Measurements from ENCODE around the gene SLC34A1. TPM values are rescaled to one million over a fixed set of nuclear protein-coding genes. Genes with fewer than 3 reads are reported as not detected.

The SLC34A1 gene
- total and polyA plus RNA-seq, 2 of the 13 experiments (the other 11 are each of a cell fraction or from before 2014, with no cell fraction given), result 0.03 to 0.20 TPM

DNA sequence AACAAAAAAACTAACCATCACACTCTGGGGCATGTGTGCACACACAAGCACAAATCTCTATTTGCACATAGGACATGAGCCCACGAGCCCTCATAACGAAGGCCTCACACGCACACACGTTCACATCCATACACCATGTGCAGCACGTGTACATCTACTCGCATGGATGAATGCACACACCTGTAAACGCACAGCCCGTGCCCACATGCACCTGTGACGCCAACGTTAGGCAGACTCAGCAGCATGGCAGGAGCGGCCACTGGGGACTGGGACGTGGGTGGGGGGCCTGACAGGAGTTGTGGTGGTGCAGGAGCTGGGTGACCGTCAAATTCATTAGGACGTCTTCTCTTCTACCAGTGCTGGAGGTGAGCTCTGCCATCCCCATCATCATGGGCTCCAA is 3.2 kb downstream of the SLC34A1 start (continued):
- TF ChIP-seq, protein P1, sequence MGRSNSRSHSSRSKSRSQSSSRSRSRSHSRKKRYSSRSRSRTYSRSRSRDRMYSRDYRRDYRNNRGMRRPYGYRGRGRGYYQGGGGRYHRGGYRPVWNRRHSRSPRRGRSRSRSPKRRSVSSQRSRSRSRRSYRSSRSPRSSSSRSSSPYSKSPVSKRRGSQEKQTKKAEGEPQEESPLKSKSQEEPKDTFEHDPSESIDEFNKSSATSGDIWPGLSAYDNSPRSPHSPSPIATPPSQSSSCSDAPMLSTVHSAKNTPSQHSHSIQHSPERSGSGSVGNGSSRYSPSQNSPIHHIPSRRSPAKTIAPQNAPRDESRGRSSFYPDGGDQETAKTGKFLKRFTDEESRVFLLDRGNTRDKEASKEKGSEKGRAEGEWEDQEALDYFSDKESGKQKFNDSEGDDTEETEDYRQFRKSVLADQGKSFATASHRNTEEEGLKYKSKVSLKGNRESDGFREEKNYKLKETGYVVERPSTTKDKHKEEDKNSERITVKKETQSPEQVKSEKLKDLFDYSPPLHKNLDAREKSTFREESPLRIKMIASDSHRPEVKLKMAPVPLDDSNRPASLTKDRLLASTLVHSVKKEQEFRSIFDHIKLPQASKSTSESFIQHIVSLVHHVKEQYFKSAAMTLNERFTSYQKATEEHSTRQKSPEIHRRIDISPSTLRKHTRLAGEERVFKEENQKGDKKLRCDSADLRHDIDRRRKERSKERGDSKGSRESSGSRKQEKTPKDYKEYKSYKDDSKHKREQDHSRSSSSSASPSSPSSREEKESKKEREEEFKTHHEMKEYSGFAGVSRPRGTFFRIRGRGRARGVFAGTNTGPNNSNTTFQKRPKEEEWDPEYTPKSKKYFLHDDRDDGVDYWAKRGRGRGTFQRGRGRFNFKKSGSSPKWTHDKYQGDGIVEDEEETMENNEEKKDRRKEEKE (IDR thresholded peaks at IDR 0.05), result no peak
- TF ChIP-seq, protein P2, sequence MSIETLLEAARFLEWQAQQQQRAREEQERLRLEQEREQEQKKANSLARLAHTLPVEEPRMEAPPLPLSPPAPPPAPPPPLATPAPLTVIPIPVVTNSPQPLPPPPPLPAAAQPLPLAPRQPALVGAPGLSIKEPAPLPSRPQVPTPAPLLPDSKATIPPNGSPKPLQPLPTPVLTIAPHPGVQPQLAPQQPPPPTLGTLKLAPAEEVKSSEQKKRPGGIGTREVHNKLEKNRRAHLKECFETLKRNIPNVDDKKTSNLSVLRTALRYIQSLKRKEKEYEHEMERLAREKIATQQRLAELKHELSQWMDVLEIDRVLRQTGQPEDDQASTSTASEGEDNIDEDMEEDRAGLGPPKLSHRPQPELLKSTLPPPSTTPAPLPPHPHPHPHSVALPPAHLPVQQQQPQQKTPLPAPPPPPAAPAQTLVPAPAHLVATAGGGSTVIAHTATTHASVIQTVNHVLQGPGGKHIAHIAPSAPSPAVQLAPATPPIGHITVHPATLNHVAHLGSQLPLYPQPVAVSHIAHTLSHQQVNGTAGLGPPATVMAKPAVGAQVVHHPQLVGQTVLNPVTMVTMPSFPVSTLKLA (IDR thresholded peaks at IDR 0.05), result peak; percentile 44; the same call in 1 of the 2 replicates
- TF ChIP-seq HMG20B (CRISPR knock-in tag; conservative IDR thresholded peaks at IDR 0.05) (no peak), RXRB (CRISPR knock-in tag; IDR thresholded peaks at IDR 0.05; ENCODE audit: borderline replicate concordance) (no peak)

DNA sequence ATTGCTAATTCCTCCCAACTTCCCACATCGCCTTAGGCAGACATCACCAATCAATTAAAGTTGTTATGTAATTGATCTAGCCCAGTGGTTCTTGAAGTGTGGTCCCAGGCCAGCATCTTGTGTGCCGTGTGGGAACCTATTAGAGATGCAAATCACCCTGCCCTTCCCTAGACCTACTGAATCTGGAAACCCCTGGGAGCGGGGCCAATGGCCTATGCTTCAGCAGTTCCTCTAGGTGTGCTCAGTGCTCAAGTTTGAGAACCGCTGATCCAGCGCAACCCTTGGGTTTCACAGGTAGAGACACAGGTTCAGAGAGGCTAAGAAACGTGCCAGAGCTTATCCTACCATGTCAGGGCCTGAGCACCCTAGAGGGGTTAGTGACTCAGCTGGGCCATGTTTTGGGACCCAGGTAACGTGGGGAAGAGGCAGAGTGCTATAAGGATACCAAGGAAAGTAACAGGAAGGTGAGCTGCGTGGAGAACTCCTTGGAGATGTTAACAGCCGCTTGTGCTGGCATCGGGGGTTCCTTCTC is 4.4 kb downstream of the SLC34A1 start:
- FAIRE-seq (no peak), ATAC-seq (no peak), DNase-seq (ENCODE audit: low spot score) (no peak)
- no TSS peak for BruUV-seq (replicated peaks)
- in situ Hi-C loops (cut with HindIII; ENCODE audit: extremely low pct_ligation_motif_present, low pct_unique_long_range_greater_than_20kb), result loop anchor here (5.0 kb wide), 1 partner anchor 69 kb away; no protein-coding TSS in a partner anchor
- 47% methylated on average over 6 of the region's 10 CpGs for WGBS (ENCODE audit: low lambda C conversion rate)
- Histone ChIP-seq H3K4me1 (ENCODE audit: insufficient read depth, low read length) (peaks cover 46% of the 10 kb centered on the region), H3K4me3 (replicated peaks in 1 of 3; ENCODE audit: insufficient read depth in 1 of 3, low read depth in 2 of 3, low read length in 3 of 3) (no peak overlapping the region), H2AFZ (ENCODE audit: low read length) (no peak overlapping the region), H4K20me1 (ENCODE audit: insufficient read depth, low read length) (no peaks in the 10 kb centered on the region), H3K79me2 (ENCODE audit: insufficient read depth, low read length) (no peaks in the 10 kb centered on the region), H3K4me2 (ENCODE audit: low read depth, low read length) (no peak overlapping the region), H3K36me3 (replicated peaks in 1 of 2; ENCODE audit: control insufficient read depth in 1 of 2, insufficient read depth in 2 of 2, low read length in 2 of 2) (no peaks in the 10 kb centered on the region), H3K27me3 (ENCODE audit: control insufficient read depth in 1 of 2, insufficient read depth in 2 of 2, low read length in 2 of 2) (peaks cover 11 to 40% of the 10 kb centered on the region in 2 experiments; a peak in 4 of 5 replicates), H3K9ac (ENCODE audit: insufficient read depth, low read depth, low read length) (0 out of 2 replicates have a peak overlapping the region, but pooled peaks have one; percentile 26), H3K27ac (ENCODE audit: extremely low read length, insufficient read depth, low read length) (no peak overlapping the region), H3K9me3 (ENCODE audit: low read length) (no peaks in the 10 kb centered on the region)
- ChIA-PET POLR2A (interaction anchor here (0.7 to 7.3 kb wide), 7 partner anchors 8 to 301 kb away, joined by 3 to 79 read pairs (median 12); partner anchors contain the start of genes FGFR4 and GRK6), CTCF (ENCODE audit: low intra/inter-chr PET ratio, low total read pairs) (interaction anchor here (2.3 to 3.7 kb wide), 3 partner anchors 18 to 71 kb away, joined by 10 to 54 read pairs (median 19); no protein-coding TSS in a partner anchor)
- intact Hi-C loops (cut with micrococcal nuclease; ENCODE audit: unreplicated experiment), result no loop called here
- TF ChIP-seq ZNF253 (CRISPR knock-in tag; IDR thresholded peaks at IDR 0.05; ENCODE audit: borderline replicate concordance) (no peak), ZBTB3 (CRISPR knock-in tag; IDR thresholded peaks at IDR 0.05; ENCODE audit: borderline replicate concordance, low read depth) (no peak), SMARCC2 (IDR thresholded peaks at IDR 0.05) (no peak), NR2F6 (IDR thresholded peaks at IDR 0.05) (no peak), NR2F6 (CRISPR knock-in tag; IDR thresholded peaks at IDR 0.05) (no peak), ZBTB1 (CRISPR knock-in tag; IDR thresholded peaks at IDR 0.05; ENCODE audit: borderline replicate concordance) (no peak), FOXC1 (CRISPR knock-in tag; IDR thresholded peaks at IDR 0.05; ENCODE audit: borderline replicate concordance) (no peak), HOXA9 (CRISPR knock-in tag; IDR thresholded peaks at IDR 0.05; ENCODE audit: borderline replicate concordance) (no peak), SOX6 (IDR thresholded peaks at IDR 0.05) (no peak), SOX6 (CRISPR knock-in tag; IDR thresholded peaks at IDR 0.05) (no peak), HNRNPLL (IDR thresholded peaks at IDR 0.05; ENCODE audit: low read depth, low read length, poor library complexity, severe bottlenecking) (no peak), PLRG1 (conservative IDR thresholded peaks at IDR 0.05) (no peak), TCF12 (IDR thresholded peaks at IDR 0.05) (no peak), TCF12 (CRISPR knock-in tag; IDR thresholded peaks at IDR 0.05) (no peak), SIX4 (CRISPR knock-in tag; IDR thresholded peaks at IDR 0.05) (no peak)
- TF ChIP-seq, protein P3, sequence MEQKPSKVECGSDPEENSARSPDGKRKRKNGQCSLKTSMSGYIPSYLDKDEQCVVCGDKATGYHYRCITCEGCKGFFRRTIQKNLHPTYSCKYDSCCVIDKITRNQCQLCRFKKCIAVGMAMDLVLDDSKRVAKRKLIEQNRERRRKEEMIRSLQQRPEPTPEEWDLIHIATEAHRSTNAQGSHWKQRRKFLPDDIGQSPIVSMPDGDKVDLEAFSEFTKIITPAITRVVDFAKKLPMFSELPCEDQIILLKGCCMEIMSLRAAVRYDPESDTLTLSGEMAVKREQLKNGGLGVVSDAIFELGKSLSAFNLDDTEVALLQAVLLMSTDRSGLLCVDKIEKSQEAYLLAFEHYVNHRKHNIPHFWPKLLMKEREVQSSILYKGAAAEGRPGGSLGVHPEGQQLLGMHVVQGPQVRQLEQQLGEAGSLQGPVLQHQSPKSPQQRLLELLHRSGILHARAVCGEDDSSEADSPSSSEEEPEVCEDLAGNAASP (CRISPR knock-in tag; IDR thresholded peaks at IDR 0.05; ENCODE audit: borderline replicate concordance), result no peak
